Measurements from ENCODE around the gene SDS. TPM values are rescaled to one million over a fixed set of nuclear protein-coding genes. Genes with fewer than 3 reads are reported as not detected.

The SDS gene
- total RNA-seq, 2 experiments from 2014 or later = not detected

Other genes starting within 250 kb of the SDS start
- gene DDX54, start 218.4 kb downstream of the SDS start, total RNA-seq (2014; rRNA removed; shearing (Covaris generic)) = 86.0 and 87.2 TPM in 2 replicates
- 145 and 150 TPM in 2 replicates for gene DDX54, start 218.4 kb downstream of the SDS start, total RNA-seq (2022)
- gene RITA1, start 218.2 kb downstream of the SDS start, total RNA-seq (2014; rRNA removed; shearing (Covaris generic)) = 72.5 and 90.8 TPM in 2 replicates
- 59.5 and 68.6 TPM in 2 replicates for gene RITA1, start 218.2 kb downstream of the SDS start, total RNA-seq (2022)
- gene TPCN1, start 182.4 kb downstream of the SDS start, total RNA-seq (2014; rRNA removed; shearing (Covaris generic)) = 72.4 and 96.0 TPM in 2 replicates
- 160 and 177 TPM in 2 replicates for gene TPCN1, start 182.4 kb downstream of the SDS start, total RNA-seq (2022)
- gene SLC8B1, start 68.8 kb downstream of the SDS start, total RNA-seq (2014; rRNA removed; shearing (Covaris generic)) = 40.6 and 47.1 TPM in 2 replicates
- gene SLC8B1, start 68.8 kb downstream of the SDS start, total RNA-seq (2022) = 57.2 and 69.1 TPM in 2 replicates
- gene PLBD2, start 45.3 kb downstream of the SDS start, total RNA-seq (2014; rRNA removed; shearing (Covaris generic)) = 2.3 and 3.4 TPM in 2 replicates
- 9.1 and 14.4 TPM in 2 replicates for gene PLBD2, start 45.3 kb downstream of the SDS start, total RNA-seq (2022)
- gene SDSL, start 18.5 kb upstream of the SDS start, total RNA-seq (2014; rRNA removed; shearing (Covaris generic)) = not detected in 2 replicates
- gene SDSL, start 18.5 kb upstream of the SDS start, total RNA-seq (2022) = not detected in 2 replicates
- gene LHX5, start 68.0 kb upstream of the SDS start, total RNA-seq (2014; rRNA removed; shearing (Covaris generic)) = not detected in 2 replicates
- gene LHX5, start 68.0 kb upstream of the SDS start, total RNA-seq (2022) = not detected in 2 replicates